Measurements from ENCODE around the gene WNT4. TPM values are rescaled to one million over a fixed set of nuclear protein-coding genes. Genes with fewer than 3 reads are reported as not detected.

The WNT4 gene
- polyA plus RNA-seq, 3 donors = 0.24 to 1.0 (median 0.45) TPM

GRCh38 chr1:22133931-22134324 lies 9.0 kb downstream of the WNT4 start:
- no peak overlapping the region for H3K27ac ChIP-seq (ENCODE audit: low read depth, low read length)
- WGBS, 3 donors = 34 to 58% (median 41%) methylated on average over 15 of the region's 15 CpGs

- 65 to 81% (median 70%) methylated on average over 16 of the region's 16 CpGs for WGBS, 3 donors
- no peak overlapping the region for H3K27ac ChIP-seq (ENCODE audit: low read depth, low read length)
Measured at GRCh38 chr1:22133247-22133930, 9.5 kb downstream of the WNT4 start.

- H3K27ac ChIP-seq (ENCODE audit: low read depth, low read length) = no peak overlapping the region
- WGBS, 3 donors = 62 to 70% (median 70%) methylated on average over 15 of the region's 15 CpGs
Measured at GRCh38 chr1:22132517-22133235, 10.2 kb downstream of the WNT4 start.

GRCh38 chr1:22131875-22132486 lies 10.9 kb downstream of the WNT4 start:
- H3K27ac ChIP-seq (ENCODE audit: low read depth, low read length) = no peak overlapping the region
- WGBS, 3 donors = 19 to 28% (median 24%) methylated on average over 10 of the region's 10 CpGs

- H3K27ac ChIP-seq (ENCODE audit: low read depth, low read length) = no peak overlapping the region
- WGBS, 3 donors = 82 to 93% (median 87%) methylated on average over 4 of the region's 4 CpGs
Measured at GRCh38 chr1:22131062-22131461, 11.8 kb downstream of the WNT4 start.

GRCh38 chr1:22129501-22130117 lies 13.3 kb downstream of the WNT4 start:
- H3K27ac ChIP-seq (ENCODE audit: low read depth, low read length) = no peak overlapping the region
- 86 to 91% (median 87%) methylated on average over 28 to 29 of the region's 29 CpGs for WGBS, 3 donors

- WGBS, 3 donors = 56 to 76% (median 71%) methylated on average over 10 to 12 of the region's 12 CpGs
Measured at GRCh38 chr1:22128392-22128791, 14.5 kb downstream of the WNT4 start.

GRCh38 chr1:22127731-22128130 lies 15.2 kb downstream of the WNT4 start:
- no peak overlapping the region for H3K27ac ChIP-seq (ENCODE audit: low read depth, low read length)
- WGBS, 3 donors = 70 to 95% (median 88%) methylated on average over 3 of the region's 3 CpGs

More at GRCh38 chr1:22128392-22128791, 14.5 kb downstream of the WNT4 start:
- H3K27ac ChIP-seq (ENCODE audit: low read depth, low read length) = no peak overlapping the region

- H3K27ac ChIP-seq (ENCODE audit: low read depth, low read length) = no peak overlapping the region
- WGBS, 3 donors = 81 to 87% (median 86%) methylated on average over 6 of the region's 6 CpGs
Measured at GRCh38 chr1:22127248-22127647, 15.6 kb downstream of the WNT4 start.

GRCh38 chr1:22126531-22126930 lies 16.4 kb downstream of the WNT4 start:
- no peak overlapping the region for H3K27ac ChIP-seq (ENCODE audit: low read depth, low read length)
- 87 to 94% (median 92%) methylated on average over 12 of the region's 12 CpGs for WGBS, 3 donors

- H3K27ac ChIP-seq (ENCODE audit: low read depth, low read length) = no peak overlapping the region
- WGBS, 3 donors = 87 to 97% (median 94%) methylated on average over 8 of the region's 8 CpGs
Measured at GRCh38 chr1:22124592-22125229, 18.2 kb downstream of the WNT4 start.

- 83 to 91% (median 86%) methylated on average over 9 of the region's 9 CpGs for WGBS, 3 donors
- no peak overlapping the region for H3K27ac ChIP-seq (ENCODE audit: low read depth, low read length)
Measured at GRCh38 chr1:22123901-22124404, 18.9 kb downstream of the WNT4 start.

- 74 to 84% (median 81%) methylated on average over 7 to 8 of the region's 8 CpGs for WGBS, 3 donors
- H3K27ac ChIP-seq (ENCODE audit: low read depth, low read length) = no peak overlapping the region
Measured at GRCh38 chr1:22123071-22123390, 19.9 kb downstream of the WNT4 start.

- H3K27ac ChIP-seq (ENCODE audit: low read depth, low read length) = no peak overlapping the region
- WGBS, 3 donors = 85 to 91% (median 90%) methylated on average over 21 of the region's 21 CpGs
Measured at GRCh38 chr1:22122273-22123070, 20.4 kb downstream of the WNT4 start.

- 72 to 79% (median 79%) methylated on average over 15 of the region's 15 CpGs for WGBS, 3 donors
Measured at GRCh38 chr1:22121421-22121911, 21.4 kb downstream of the WNT4 start.

GRCh38 chr1:22120469-22120790 lies 22.5 kb downstream of the WNT4 start:
- no peak overlapping the region for H3K27ac ChIP-seq (ENCODE audit: low read depth, low read length)
- WGBS, 3 donors = 82 to 86% (median 84%) methylated on average over 11 of the region's 11 CpGs

More at GRCh38 chr1:22121421-22121911, 21.4 kb downstream of the WNT4 start:
- no peak overlapping the region for H3K27ac ChIP-seq (ENCODE audit: low read depth, low read length)

GRCh38 chr1:22119626-22120468 lies 23.1 kb downstream of the WNT4 start:
- no peak overlapping the region for H3K27ac ChIP-seq (ENCODE audit: low read depth, low read length)
- whole genome bisulfite sequencing, 3 donors = 94 to 95% (median 94%) methylated on average over 44 of the region's 44 CpGs
